Mesenchymal stem cell (in vitro differentiated cells and primary cell): Measurements from ENCODE around the gene HIVEP1.

Experiments
- DNase-seq: peaks from one replicate; pipeline ENCODE4 v3.0.0-alpha.2; 2013
- H2AFZ ChIP-seq: one replicate; pipeline ENCODE4 v1.6.1; 2013; ENCODE audit warnings: low read depth, mild to moderate bottlenecking, control low read depth, inconsistent platforms, low read length, moderate library complexity
- H2AK5ac ChIP-seq: 2 replicates; pipeline ENCODE4 v1.6.1; 2013; ENCODE audit warnings: low read length, moderate library complexity, mild to moderate bottlenecking, inconsistent platforms; ENCODE audit not compliant: severe bottlenecking
- H2BK120ac ChIP-seq: one replicate; pipeline ENCODE4 v1.6.1; 2013; ENCODE audit warnings: low read depth, mild to moderate bottlenecking, inconsistent platforms, low read length, moderate library complexity
- H2BK12ac ChIP-seq, 2 experiments: one replicate each; pipeline ENCODE4 v1.6.1; 2013; ENCODE audit warnings: inconsistent platforms in 2 of 2, low read length in 2 of 2, mild to moderate bottlenecking in 2 of 2, moderate library complexity in 2 of 2, control low read depth in 1 of 2
- H2BK15ac ChIP-seq: one replicate; pipeline ENCODE4 v1.6.1; 2013; ENCODE audit warnings: mild to moderate bottlenecking, low read depth, inconsistent platforms; ENCODE audit not compliant: poor library complexity, severe bottlenecking
- H2BK5ac ChIP-seq: 2 replicates; pipeline ENCODE4 v1.6.1; 2013; ENCODE audit warnings: low read depth, mild to moderate bottlenecking, low read length, control low read depth, inconsistent platforms; ENCODE audit not compliant: poor library complexity, severe bottlenecking
- H3K14ac ChIP-seq, 2 experiments: one replicate each; pipeline ENCODE4 v1.6.1; 2013; ENCODE audit warnings: inconsistent platforms in 2 of 2, low read length in 2 of 2, control low read depth in 1 of 2, mild to moderate bottlenecking in 1 of 2, moderate library complexity in 1 of 2
- H3K18ac ChIP-seq, 2 experiments: one replicate each; pipeline ENCODE4 v1.6.1; 2013; ENCODE audit warnings: inconsistent platforms in 2 of 2, low read length in 2 of 2, control low read depth in 1 of 2, low read depth in 1 of 2, mild to moderate bottlenecking in 1 of 2
- H3K23ac ChIP-seq, 2 experiments: one replicate each; pipeline ENCODE4 v1.6.1; 2013; ENCODE audit warnings: inconsistent platforms in 2 of 2, low read length in 2 of 2, mild to moderate bottlenecking in 2 of 2, moderate library complexity in 2 of 2, control low read depth in 1 of 2
- H3K27ac ChIP-seq: 2 replicates; pipeline ENCODE4 v1.5.1; 2013; ENCODE audit warnings: mild to moderate bottlenecking, moderate library complexity, low read length, control low read depth, inconsistent platforms; ENCODE audit not compliant: poor library complexity, severe bottlenecking
- H3K27me3 ChIP-seq, 2 experiments: 2 replicates each; pipeline versions ENCODE4 v1.6.1 to v1.7.0; 2013; ENCODE audit warnings: low read length in 2 of 2, mild to moderate bottlenecking in 2 of 2, moderate library complexity in 2 of 2, control low read depth in 1 of 2, inconsistent platforms in 1 of 2; ENCODE audit not compliant: control insufficient read depth in 1 of 2, insufficient read depth in 1 of 2
- H3K36me3 ChIP-seq, 2 experiments: 2 replicates each; pipeline versions ENCODE4 v1.6.1 to v1.7.0; 2013; ENCODE audit warnings: low read length in 2 of 2, control low read depth in 1 of 2, inconsistent platforms in 1 of 2, low read depth in 1 of 2, mild to moderate bottlenecking in 1 of 2; ENCODE audit not compliant: insufficient read depth in 2 of 2, control insufficient read depth in 1 of 2
- H3K4ac ChIP-seq, 2 experiments: one replicate each; pipeline ENCODE4 v1.6.1; 2013; ENCODE audit warnings: inconsistent platforms in 2 of 2, low read length in 2 of 2, mild to moderate bottlenecking in 2 of 2, moderate library complexity in 2 of 2, control low read depth in 1 of 2, low read depth in 1 of 2
- H3K4me1 ChIP-seq: 2 replicates; pipeline ENCODE4 v1.6.1; 2013; ENCODE audit warnings: low read depth, low read length, control low read depth; ENCODE audit not compliant: control insufficient read depth, insufficient read depth
- H3K4me2 ChIP-seq: 2 replicates; pipeline ENCODE4 v1.6.1; 2013; ENCODE audit warnings: low read length, mild to moderate bottlenecking, inconsistent platforms; ENCODE audit not compliant: poor library complexity, severe bottlenecking
- H3K4me3 ChIP-seq, 2 experiments: 2 replicates each; pipeline versions ENCODE4 v1.5.1 to v1.7.0; 2013; ENCODE audit warnings: low read length in 2 of 2, mild to moderate bottlenecking in 2 of 2, control low read depth in 1 of 2, low read depth in 1 of 2; ENCODE audit not compliant: insufficient read depth in 1 of 2
- H3K79me1 ChIP-seq: replicated peaks from 2 replicates; pipeline ENCODE4 v1.6.1; 2013; ENCODE audit warnings: mild to moderate bottlenecking, control low read depth, low read length, inconsistent platforms; ENCODE audit not compliant: poor library complexity, severe bottlenecking
- H3K9ac ChIP-seq: 2 replicates; pipeline ENCODE4 v1.7.0; 2013; ENCODE audit warnings: mild to moderate bottlenecking, low read length, moderate library complexity
- H3K9me3 ChIP-seq: 2 replicates; pipeline ENCODE4 v1.7.0; 2013; ENCODE audit warnings: mild to moderate bottlenecking, low read length; ENCODE audit not compliant: control insufficient read depth
- H4K8ac ChIP-seq: one replicate; pipeline ENCODE4 v1.6.1; 2013; ENCODE audit warnings: inconsistent platforms, mild to moderate bottlenecking, low read length, moderate library complexity
- H4K91ac ChIP-seq: one replicate; pipeline ENCODE4 v1.6.1; 2013; ENCODE audit warnings: mild to moderate bottlenecking, low read length, inconsistent platforms
- whole genome bisulfite sequencing: methylation state at CpG from one replicate; pipeline ENCODE4 v1.1.7; 2013; ENCODE audit warnings: mixed read lengths; 5-methylcytosine and 5-hydroxymethylcytosine counted together

Gene HIVEP1

DNA sequence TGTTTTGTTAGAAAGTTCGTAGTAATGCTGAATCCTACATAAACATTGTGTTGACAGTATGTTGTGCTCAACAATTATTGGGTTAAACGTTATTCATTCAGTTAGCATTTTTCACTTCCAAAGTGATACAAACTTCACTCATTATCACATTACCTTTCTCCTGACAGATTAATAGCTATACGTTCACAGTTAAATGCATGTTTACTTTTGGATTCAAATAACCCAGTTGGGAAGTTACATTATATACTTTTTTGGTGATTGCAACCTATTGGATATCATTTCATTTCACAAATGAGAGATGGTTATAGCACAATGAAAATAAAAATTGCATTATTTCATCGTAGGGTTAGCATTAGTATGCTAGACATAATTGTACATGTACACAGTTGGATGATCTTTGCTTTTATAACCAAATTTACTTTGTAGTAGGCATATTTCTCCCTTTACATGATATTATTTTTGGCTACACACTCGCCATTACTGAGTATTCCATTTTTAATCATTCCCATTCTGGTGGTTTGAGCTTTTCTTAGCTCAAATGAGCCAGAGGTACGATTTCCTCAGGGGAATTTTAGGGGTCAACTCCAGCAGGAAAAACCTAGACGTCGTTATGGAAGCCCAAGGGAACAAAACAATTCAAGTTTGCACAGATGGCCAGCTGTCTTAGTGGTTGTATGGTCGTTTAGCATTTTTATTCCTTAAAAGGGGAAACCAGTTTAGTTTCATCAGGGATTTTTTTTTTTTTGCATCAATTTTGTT, 2.1 kb upstream of the HIVEP1 start:
- Histone ChIP-seq H2BK120ac (peak overlapping the region; percentile 93), H2AFZ (no peak overlapping the region)

DNA sequence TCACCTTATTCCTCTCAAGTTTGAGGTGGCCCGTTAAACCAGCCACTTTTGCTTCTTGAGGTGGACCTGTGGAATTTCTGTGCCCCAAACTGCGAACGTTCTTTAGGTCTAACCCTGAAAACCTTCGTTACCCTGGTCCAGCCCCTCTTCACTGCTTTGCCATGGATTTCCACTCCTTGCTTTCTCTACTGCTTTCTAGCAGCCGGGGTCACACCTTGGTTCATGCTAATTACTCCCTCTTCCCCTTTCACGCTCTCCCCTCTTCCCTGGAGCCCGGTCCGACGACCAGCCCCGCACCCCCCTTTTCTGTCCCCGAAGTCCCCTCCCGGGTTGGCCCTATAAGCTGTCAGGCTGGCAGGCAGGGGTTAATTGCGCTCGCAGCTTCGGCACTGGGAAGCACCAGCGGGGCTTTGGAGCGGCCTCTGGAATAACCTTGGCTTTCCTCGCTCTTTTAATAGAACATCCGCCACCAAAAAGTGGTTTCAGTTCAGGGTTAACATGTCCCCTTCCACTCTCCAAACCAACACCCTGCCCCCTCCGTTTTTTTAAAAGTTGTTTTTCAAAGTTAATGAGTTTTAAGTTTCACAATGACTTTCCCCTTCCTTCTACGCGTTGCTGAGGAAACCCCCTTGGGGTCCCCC, 1.4 kb upstream of the HIVEP1 start:
- Histone ChIP-seq H3K79me1 (no peaks in the 10 kb centered on the region), H3K4me1 (no peaks in the 10 kb centered on the region), H3K18ac (peak overlapping the region; percentile 90 to 92), H2AK5ac (peak overlapping the region; percentile 22), H3K36me3 (peaks cover 4 to 8% of the 10 kb centered on the region in 2 experiments), H3K14ac (peak overlapping the region; percentile 9 to 93), H3K27me3 (no peaks in the 10 kb centered on the region), H3K4me2 (peak overlapping the region; percentile 64), H2BK15ac (peak overlapping the region; percentile 87), H3K4ac (peak overlapping the region; percentile 54 to 66), H4K8ac (peak overlapping the region; percentile 70), H3K27ac (peak overlapping the region; percentile 93), H3K4me3 (peak overlapping the region; percentile 45 to 84), H4K91ac (peak overlapping the region; percentile 85), H3K9ac (peak overlapping the region; percentile 95), H2AFZ (no peak overlapping the region), H3K9me3 (peaks cover 6% of the 10 kb centered on the region), H2BK120ac (peak overlapping the region; percentile 93), H3K23ac (peak overlapping the region in 1 of 2 experiments; percentile 34), H2BK12ac (peak overlapping the region; percentile 59 to 89), H2BK5ac (peak overlapping the region; percentile 8)
- WGBS, result under 1% methylated on average over 17 of the region's 22 CpGs
- DNase-seq, result no peak

More for the DNA sequence above, 2.1 kb upstream of the HIVEP1 start:
- no peak overlapping the region for H4K91ac ChIP-seq
- H2BK12ac ChIP-seq, result no peak overlapping the region
- H3K27ac ChIP-seq, result peak overlapping the region; percentile 93
- peaks cover 4% of the 10 kb centered on the region in 2 experiments for H3K36me3 ChIP-seq
- no peak overlapping the region for H2AK5ac ChIP-seq
- peak overlapping the region in 1 of 2 experiments; percentile 66 for H3K4ac ChIP-seq
- peak overlapping the region in 1 of 2 experiments; percentile 93 for H3K14ac ChIP-seq
- peak overlapping the region in 1 of 2 experiments; percentile 84 for H3K4me3 ChIP-seq
- H3K79me1 ChIP-seq, result no peaks in the 10 kb centered on the region
- peak; percentile 76 for DNase-seq
- peak overlapping the region; percentile 87 for H2BK15ac ChIP-seq
- H3K23ac ChIP-seq, result no peak overlapping the region
- peak overlapping the region; percentile 95 for H3K9ac ChIP-seq
- 7% methylated on average over 7 of the region's 9 CpGs for WGBS
- no peaks in the 10 kb centered on the region for H3K27me3 ChIP-seq
- H3K4me1 ChIP-seq, result no peaks in the 10 kb centered on the region
- H3K9me3 ChIP-seq, result peaks cover 6% of the 10 kb centered on the region
- H4K8ac ChIP-seq, result no peak overlapping the region
- H3K4me2 ChIP-seq, result peak overlapping the region; percentile 64
- peak overlapping the region in 1 of 2 experiments; percentile 90 for H3K18ac ChIP-seq
- peak overlapping the region; percentile 8 for H2BK5ac ChIP-seq

DNA sequence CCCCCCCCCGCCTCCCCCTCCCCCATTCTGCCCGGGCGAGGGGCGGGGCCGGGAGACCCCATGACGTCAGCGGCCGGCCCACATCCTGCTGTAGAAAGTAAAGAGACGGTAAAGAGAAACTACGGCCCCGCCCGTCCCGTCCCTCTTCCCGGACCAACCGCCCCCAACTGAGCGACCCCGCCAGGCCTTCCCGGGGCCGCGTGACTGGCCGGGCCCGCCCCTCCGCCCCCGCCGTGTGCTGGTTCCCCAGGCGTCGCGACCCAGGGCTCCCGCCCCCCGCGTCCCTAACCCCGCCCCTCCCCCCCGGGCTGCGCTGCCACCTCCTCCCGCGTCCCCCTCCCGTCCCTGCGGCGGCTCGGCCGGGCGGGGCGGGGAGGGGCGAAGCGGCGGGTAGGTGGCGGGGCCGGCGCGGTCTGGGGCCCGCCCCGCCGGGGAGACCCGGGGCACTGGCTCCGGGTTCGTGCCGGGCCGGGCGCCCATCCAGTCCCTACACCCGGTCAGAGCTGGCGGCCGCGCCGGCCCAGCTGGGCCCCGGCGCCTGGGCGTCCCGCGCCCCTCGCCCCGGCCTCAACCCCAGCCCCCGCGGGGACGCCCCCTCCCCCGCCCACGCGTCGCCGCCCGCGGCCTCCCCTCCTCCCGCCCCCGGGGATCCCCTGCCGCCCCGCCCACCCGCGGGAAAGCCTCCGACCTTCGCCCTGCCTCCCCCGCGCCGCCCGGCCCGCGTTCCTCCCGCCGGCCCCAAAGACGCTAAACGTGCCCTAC, 655 bp upstream of the HIVEP1 start:
- Histone ChIP-seq H3K4me1 (no peaks in the 10 kb centered on the region), H4K91ac (peak overlapping the region; percentile 57), H3K23ac (no peak overlapping the region), H2BK5ac (peak overlapping the region; percentile 93), H3K4me2 (peak overlapping the region; percentile 37), H2AFZ (peak overlapping the region; percentile 56), H2BK15ac (no peak overlapping the region), H3K9ac (peak overlapping the region; percentile 95), H3K4ac (peak overlapping the region in 1 of 2 experiments; percentile 46), H2AK5ac (no peak overlapping the region), H2BK120ac (peak overlapping the region; percentile 94), H3K27me3 (no peaks in the 10 kb centered on the region), H3K36me3 (peaks cover 4 to 15% of the 10 kb centered on the region in 2 experiments), H2BK12ac (peak overlapping the region in 1 of 2 experiments; percentile 55), H3K4me3 (peak overlapping the region in 1 of 2 experiments; percentile 86), H3K9me3 (peaks cover 6% of the 10 kb centered on the region), H4K8ac (peak overlapping the region; percentile 52), H3K79me1 (no peaks in the 10 kb centered on the region), H3K27ac (no peak overlapping the region), H3K18ac (peak overlapping the region; percentile 90 to 96), H3K14ac (peak overlapping the region in 1 of 2 experiments; percentile 63)
- WGBS, result 0% methylated on average over 14 of the region's 99 CpGs
- DNase-seq, result peak; percentile 99
